Body of pancreas (tissue), 4 donors: ENCODE data around the gene DLX4.

Experiments
- POLR2A ChIP-seq, 3 donors: fragments of 450-650 bp; IDR thresholded peaks; one replicate each; pipeline ENCODE4 v1.6.1; 2016; ENCODE audit warnings: antibody characterized with exemption in 3 of 3, mild to moderate bottlenecking in 2 of 3
- TF ChIP-seq, protein P1 (sequence below), 7 experiments: fragments of 450-650 bp in 4 of 7; fragments of 200-600 bp in 3 of 7; sonication (generic) in 3 of 7; IDR thresholded peaks; one replicate each; pipeline ENCODE4 v1.5.1; 2016 to 2019; ENCODE audit warnings: antibody characterized with exemption in 7 of 7

DNA sequence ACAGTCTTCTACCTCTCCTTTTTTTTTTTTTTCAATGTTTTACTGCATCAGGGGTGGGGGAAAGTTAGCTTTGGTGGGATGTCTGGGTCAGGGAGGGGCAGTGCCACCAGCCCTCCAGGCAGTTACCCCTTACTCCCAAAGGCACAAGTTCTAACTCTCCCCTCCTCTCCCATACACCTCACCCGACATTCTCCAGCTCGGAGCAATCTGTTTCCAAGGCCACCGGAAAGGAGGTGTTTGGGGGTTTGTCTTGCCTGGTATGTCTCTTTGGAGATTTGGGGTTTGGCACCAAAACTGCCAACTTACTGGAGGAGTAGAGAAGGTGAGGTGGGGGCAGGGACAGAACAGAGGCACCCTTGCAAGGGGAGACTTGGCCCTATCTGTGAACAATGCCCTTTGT, 21.3 kb downstream of the DLX4 start:
- TF ChIP-seq, protein P1, sequence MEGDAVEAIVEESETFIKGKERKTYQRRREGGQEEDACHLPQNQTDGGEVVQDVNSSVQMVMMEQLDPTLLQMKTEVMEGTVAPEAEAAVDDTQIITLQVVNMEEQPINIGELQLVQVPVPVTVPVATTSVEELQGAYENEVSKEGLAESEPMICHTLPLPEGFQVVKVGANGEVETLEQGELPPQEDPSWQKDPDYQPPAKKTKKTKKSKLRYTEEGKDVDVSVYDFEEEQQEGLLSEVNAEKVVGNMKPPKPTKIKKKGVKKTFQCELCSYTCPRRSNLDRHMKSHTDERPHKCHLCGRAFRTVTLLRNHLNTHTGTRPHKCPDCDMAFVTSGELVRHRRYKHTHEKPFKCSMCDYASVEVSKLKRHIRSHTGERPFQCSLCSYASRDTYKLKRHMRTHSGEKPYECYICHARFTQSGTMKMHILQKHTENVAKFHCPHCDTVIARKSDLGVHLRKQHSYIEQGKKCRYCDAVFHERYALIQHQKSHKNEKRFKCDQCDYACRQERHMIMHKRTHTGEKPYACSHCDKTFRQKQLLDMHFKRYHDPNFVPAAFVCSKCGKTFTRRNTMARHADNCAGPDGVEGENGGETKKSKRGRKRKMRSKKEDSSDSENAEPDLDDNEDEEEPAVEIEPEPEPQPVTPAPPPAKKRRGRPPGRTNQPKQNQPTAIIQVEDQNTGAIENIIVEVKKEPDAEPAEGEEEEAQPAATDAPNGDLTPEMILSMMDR (IDR thresholded peaks at IDR 0.05) = no peak
- no peak for TF ChIP-seq POLR2A (IDR thresholded peaks at IDR 0.05)
